Activated T-helper 2 cell treated with anti-CD3 and anti-CD28 coated beads, Interferon-gamma antibody, Interleukin-2, Interleukin-4, amounts not matched to agents 10 μg/mL and 5 μg/mL and 100 μg/mL, durations not matched to agents 14 hours and 24 hours and 36 hours (primary cell): ENCODE results near the gene GSTM4. TPM values are rescaled to one million over a fixed set of nuclear protein-coding genes. Genes with fewer than 3 reads are reported as not detected.
"Not testable (repeated sequence)": the region's sequence is repeated elsewhere in the genome, so short reads cannot be mapped to it uniquely, and the experiment has no call there.

Experiments used
- DNase-seq: peaks from one replicate; pipeline ENCODE4 v3.0.0; 2021; ENCODE audit warnings: low spot score
- H3K27ac Mint-ChIP-seq: one replicate; pipeline ENCODE4 v1.8.0; 2021; ENCODE audit warnings: mixed read lengths
- H3K27me3 Mint-ChIP-seq: one replicate; pipeline ENCODE4 v1.8.0; 2021; ENCODE audit warnings: low read depth, mixed read lengths
- H3K36me3 Mint-ChIP-seq: one replicate; pipeline ENCODE4 v1.8.0; 2021; ENCODE audit warnings: low read depth, mixed read lengths
- H3K4me1 Mint-ChIP-seq: one replicate; pipeline ENCODE4 v1.8.0; 2021; ENCODE audit warnings: low read depth, mixed read lengths
- H3K4me3 Mint-ChIP-seq: one replicate; pipeline ENCODE4 v1.8.0; 2021; ENCODE audit warnings: low read depth, mild to moderate bottlenecking, moderate library complexity, mixed read lengths
- H3K9me3 Mint-ChIP-seq: one replicate; pipeline ENCODE4 v1.8.0; 2021; ENCODE audit warnings: mixed read lengths
- intact Hi-C: fragments of 100-400 bp; cut with micrococcal nuclease; formaldehyde crosslinking; loops from one replicate; pipeline ENCODE4 v1.15.1; 2023
- total RNA-seq: library from RNA; stranded (reverse); gene quantifications from 2 replicates; pipeline ENCODE4 v1.2.3, GENCODE V29; 2022

Gene GSTM4
- total RNA-seq, 1 donor from 2014 or later, result 13.6 TPM

GRCh38 chr1:109689844-109690405, 34.0 kb downstream of the GSTM4 start:
- peaks cover 11% of the 10 kb centered on the region for H3K4me1 Mint-ChIP-seq
- no peaks in the 10 kb centered on the region for H3K27me3 Mint-ChIP-seq
- no peak for DNase-seq
- peak overlapping the region; percentile 44 for H3K4me3 Mint-ChIP-seq
- peaks cover 3% of the 10 kb centered on the region for H3K9me3 Mint-ChIP-seq
- H3K36me3 Mint-ChIP-seq, result peaks cover 32% of the 10 kb centered on the region
- intact Hi-C loops, result no loop called here
- no peak overlapping the region for H3K27ac Mint-ChIP-seq

GRCh38 chr1:109691759-109692158, 35.9 kb downstream of the GSTM4 start:
- peaks cover 29% of the 10 kb centered on the region for H3K36me3 Mint-ChIP-seq
- no peak overlapping the region for H3K4me3 Mint-ChIP-seq
- H3K27ac Mint-ChIP-seq, result no peak overlapping the region
- no peak for DNase-seq
- intact Hi-C loops, result no loop called here
- H3K9me3 Mint-ChIP-seq, result no peaks in the 10 kb centered on the region
- H3K4me1 Mint-ChIP-seq, result peaks cover 11% of the 10 kb centered on the region
- no peaks in the 10 kb centered on the region for H3K27me3 Mint-ChIP-seq

GRCh38 chr1:109694400-109694799, 38.5 kb downstream of the GSTM4 start:
- H3K9me3 Mint-ChIP-seq, H3K4me1 Mint-ChIP-seq, H3K27ac Mint-ChIP-seq, H3K4me3 Mint-ChIP-seq, intact Hi-C loops, DNase-seq, H3K27me3 Mint-ChIP-seq: not testable (repeated sequence)
- H3K36me3 Mint-ChIP-seq, result peaks cover 25% of the 10 kb centered on the region

DNA sequence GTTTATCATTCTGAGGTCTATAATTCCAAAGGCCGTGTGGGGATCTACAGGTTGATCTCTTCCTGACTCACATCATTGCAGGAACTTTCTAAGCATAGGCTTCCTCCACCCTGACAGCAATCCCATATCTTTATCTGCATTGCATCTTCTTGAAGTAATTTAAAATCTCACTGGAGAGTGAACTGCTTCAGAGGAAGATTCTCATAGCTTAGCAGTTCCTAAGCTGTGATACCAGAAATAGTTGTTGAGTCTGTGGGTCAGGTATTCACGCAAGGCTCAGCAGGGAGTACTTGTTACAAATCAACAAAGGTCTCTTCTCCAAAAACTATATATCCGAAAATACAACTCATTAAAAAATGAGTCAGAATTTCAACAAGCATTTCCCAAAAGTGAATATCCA, 39.2 kb downstream of the GSTM4 start:
- intact Hi-C loops, H3K27me3 Mint-ChIP-seq, H3K27ac Mint-ChIP-seq, H3K9me3 Mint-ChIP-seq, H3K4me3 Mint-ChIP-seq, DNase-seq, H3K4me1 Mint-ChIP-seq: not testable (repeated sequence)
- H3K36me3 Mint-ChIP-seq, result peaks cover 18% of the 10 kb centered on the region

GRCh38 chr1:109697066-109697465, 41.2 kb downstream of the GSTM4 start:
- no peak for DNase-seq
- Mint-ChIP-seq H3K4me3 (no peak overlapping the region), H3K4me1 (no peaks in the 10 kb centered on the region), H3K9me3 (no peaks in the 10 kb centered on the region), H3K36me3 (peaks cover 7% of the 10 kb centered on the region), H3K27ac (no peak overlapping the region), H3K27me3 (no peaks in the 10 kb centered on the region)
- intact Hi-C loops, result no loop called here

DNA sequence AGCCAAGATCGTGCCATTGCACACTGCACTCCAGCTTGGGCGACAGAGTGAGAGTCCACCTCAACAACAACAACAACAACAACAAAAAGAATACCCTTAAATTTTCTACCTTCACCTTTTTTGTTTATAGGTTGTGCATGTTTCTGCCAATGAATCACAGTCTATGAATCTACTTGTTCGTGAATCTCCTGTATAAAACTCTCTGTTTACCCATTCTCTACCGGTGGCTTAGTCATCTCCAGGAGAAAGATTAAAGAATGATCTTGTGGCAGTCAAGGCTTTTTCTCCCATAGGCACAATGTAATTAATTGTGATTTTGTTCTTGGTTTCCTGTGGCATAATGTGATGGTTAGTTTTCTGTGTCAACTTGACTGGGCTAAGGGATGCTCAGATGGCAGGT, 42.0 kb downstream of the GSTM4 start:
- H3K27ac Mint-ChIP-seq, DNase-seq, H3K4me1 Mint-ChIP-seq, intact Hi-C loops, H3K9me3 Mint-ChIP-seq, H3K4me3 Mint-ChIP-seq, H3K27me3 Mint-ChIP-seq, H3K36me3 Mint-ChIP-seq: not testable (repeated sequence)

DNA sequence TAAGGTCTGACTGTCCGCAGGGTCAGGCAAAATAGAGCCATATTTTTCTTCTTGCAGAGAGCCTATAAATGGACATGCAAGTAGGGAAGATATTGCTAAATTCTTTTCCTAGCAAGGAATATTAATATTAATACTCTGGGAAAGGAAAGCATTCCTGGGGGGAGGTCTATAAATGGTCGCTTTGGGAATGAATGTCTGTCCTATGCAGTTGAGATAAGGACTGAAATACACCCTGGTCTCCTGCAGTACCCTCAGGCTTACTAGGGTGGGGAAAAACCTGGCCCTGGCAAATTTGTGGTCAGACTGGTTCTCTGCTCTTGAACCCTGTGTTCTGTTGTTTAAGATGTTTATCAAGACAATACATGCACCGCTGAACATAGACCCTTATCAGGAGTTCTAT, 47.0 kb downstream of the GSTM4 start:
- intact Hi-C loops, H3K4me3 Mint-ChIP-seq, H3K27ac Mint-ChIP-seq, DNase-seq, H3K36me3 Mint-ChIP-seq, H3K27me3 Mint-ChIP-seq, H3K4me1 Mint-ChIP-seq, H3K9me3 Mint-ChIP-seq: not testable (repeated sequence)

GRCh38 chr1:109704173-109704572, 48.3 kb downstream of the GSTM4 start:
- intact Hi-C loops, result no loop called here
- DNase-seq, result no peak
- peaks cover 15% of the 10 kb centered on the region for H3K9me3 Mint-ChIP-seq
- peaks cover 6% of the 10 kb centered on the region for H3K36me3 Mint-ChIP-seq
- H3K4me1 Mint-ChIP-seq, result no peaks in the 10 kb centered on the region
- no peaks in the 10 kb centered on the region for H3K27me3 Mint-ChIP-seq
- no peak overlapping the region for H3K4me3 Mint-ChIP-seq
- H3K27ac Mint-ChIP-seq, result no peak overlapping the region

DNA sequence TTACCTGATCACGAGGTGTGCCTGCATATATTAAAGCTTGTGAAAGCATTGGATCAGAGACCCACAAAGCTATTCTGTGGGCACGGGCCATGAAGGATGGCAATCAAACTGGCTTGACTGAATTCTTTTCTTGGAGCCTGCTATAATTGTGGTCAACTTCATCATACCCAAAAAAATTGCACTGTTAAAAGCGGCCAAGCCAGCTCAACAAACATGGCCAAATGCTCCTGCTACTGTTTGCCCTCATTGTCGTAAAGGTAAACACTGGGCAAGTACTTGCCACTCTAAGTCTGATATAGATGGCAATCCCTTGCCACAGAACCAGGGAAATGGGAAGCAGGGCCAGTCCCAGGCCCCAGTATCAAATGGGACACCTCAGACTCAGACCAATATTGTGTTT, 49.5 kb downstream of the GSTM4 start:
- Mint-ChIP-seq H3K9me3 (peaks cover 20% of the 10 kb centered on the region), H3K4me3 (no peak overlapping the region), H3K4me1 (no peaks in the 10 kb centered on the region), H3K27ac (no peak overlapping the region), H3K27me3 (no peaks in the 10 kb centered on the region), H3K36me3 (peaks cover 6% of the 10 kb centered on the region)
- no peak for DNase-seq
- intact Hi-C loops, result no loop called here

GRCh38 chr1:109708949-109709348, 53.0 kb downstream of the GSTM4 start:
- H3K36me3 Mint-ChIP-seq, H3K4me3 Mint-ChIP-seq, H3K27me3 Mint-ChIP-seq, intact Hi-C loops, H3K27ac Mint-ChIP-seq, DNase-seq, H3K4me1 Mint-ChIP-seq: not testable (repeated sequence)
- peaks cover 14% of the 10 kb centered on the region for H3K9me3 Mint-ChIP-seq

DNA sequence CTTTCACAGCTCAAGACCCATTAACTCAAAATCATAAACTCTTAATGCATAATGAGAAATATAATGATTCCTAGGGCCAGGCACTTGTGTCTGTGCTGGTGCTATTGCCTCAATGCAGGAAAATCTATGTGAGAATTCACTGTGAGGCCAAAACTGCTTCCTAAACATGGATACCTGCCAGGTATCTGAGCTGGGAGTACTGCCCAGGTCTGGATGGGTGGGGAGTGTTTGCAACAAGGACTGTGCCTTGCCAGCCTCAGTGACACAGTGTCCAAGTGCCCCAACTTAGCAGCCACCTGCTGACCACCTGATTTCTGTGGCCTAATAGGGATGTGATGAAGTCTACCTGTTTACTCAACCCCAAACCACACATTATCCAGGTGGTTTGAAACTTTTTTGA, 53.9 kb downstream of the GSTM4 start:
- H3K27me3 Mint-ChIP-seq, H3K27ac Mint-ChIP-seq, DNase-seq, H3K36me3 Mint-ChIP-seq, H3K4me1 Mint-ChIP-seq, intact Hi-C loops, H3K4me3 Mint-ChIP-seq: not testable (repeated sequence)
- peaks cover 14% of the 10 kb centered on the region for H3K9me3 Mint-ChIP-seq

Other genes with a start within 250 kb of the GSTM4 start
- 257 and 281 TPM in 2 replicates for gene PSMA5, start 229.7 kb upstream of the GSTM4 start, total RNA-seq
- gene SYPL2, start 189.6 kb upstream of the GSTM4 start, total RNA-seq, result 0.11 TPM in 1 of 2 replicates, not detected in the other
- 11.9 and 12.9 TPM in 2 replicates for gene ATXN7L2, start 172.2 kb upstream of the GSTM4 start, total RNA-seq
- 11.1 and 13.6 TPM in 2 replicates for gene CYB561D1, start 162.0 kb upstream of the GSTM4 start, total RNA-seq
- 0.66 and 0.92 TPM in 2 replicates for gene AMIGO1, start 146.4 kb upstream of the GSTM4 start, total RNA-seq
- gene GPR61, start 116.2 kb upstream of the GSTM4 start, total RNA-seq, result 0.43 TPM in 1 of 2 replicates, not detected in the other
- 8.9 and 9.4 TPM in 2 replicates for gene GNAI3, start 107.5 kb upstream of the GSTM4 start, total RNA-seq
- 0.18 TPM in 1 of 2 replicates, not detected in the other for gene GNAT2, start 36.5 kb upstream of the GSTM4 start, total RNA-seq
- gene AMPD2, start 36.3 kb upstream of the GSTM4 start, total RNA-seq, result 77.5 and 78.4 TPM in 2 replicates
- gene GSTM2, start 12.0 kb downstream of the GSTM4 start, total RNA-seq, result 30.1 and 32.3 TPM in 2 replicates
- 112 and 113 TPM in 2 replicates for gene GSTM1, start 31.7 kb downstream of the GSTM4 start, total RNA-seq
- gene GSTM5, start 56.2 kb downstream of the GSTM4 start, total RNA-seq, result 0.09 and 0.46 TPM in 2 replicates
- 11.2 and 13.6 TPM in 2 replicates for gene GSTM3, start 84.9 kb downstream of the GSTM4 start, total RNA-seq
- not detected in 2 replicates for gene EPS8L3, start 107.8 kb downstream of the GSTM4 start, total RNA-seq